OCI-LY3 (cell line): ENCODE measurements around the gene USP4.
"Not testable (repeated sequence)": the region's sequence is repeated elsewhere in the genome, so short reads cannot be mapped to it uniquely, and the experiment has no call there.

Experiments used
- H2AFZ ChIP-seq: fragments of 200-600, 300-600 bp; shearing (Covaris generic); 2 replicates; pipeline ENCODE4 v1.6.0; 2014; ENCODE audit warnings: antibody characterized with exemption, low read depth, low read length
- H3K27ac ChIP-seq: fragments of 200-600, 300-600 bp; sonication (generic); 2 replicates; pipeline ENCODE4 v1.5.1; 2014; ENCODE audit warnings: mild to moderate bottlenecking, low read length, moderate library complexity, mixed read lengths
- H3K27me3 ChIP-seq: fragments of 200-600, 300-600 bp; sonication (generic); 2 replicates; pipeline ENCODE4 v1.6.1; 2014; ENCODE audit warnings: low read depth, low read length, mixed read lengths
- H3K36me3 ChIP-seq: fragments of 200-600, 300-600 bp; sonication (generic); replicated peaks from 2 replicates; pipeline ENCODE3; 2014; ENCODE audit warnings: low read depth, low read length, mixed read lengths
- H3K4me1 ChIP-seq: fragments of 300-600, 200-600 bp; sonication (generic); 2 replicates; pipeline ENCODE4 v1.6.1; 2014; ENCODE audit warnings: low read length, mixed read lengths
- H3K4me2 ChIP-seq: fragments of 200-600, 300-600 bp; sonication (generic); 2 replicates; pipeline ENCODE4 v1.6.1; 2014; ENCODE audit warnings: low read length, mixed read lengths
- H3K4me3 ChIP-seq: fragments of 300-600, 200-600 bp; sonication (generic); 2 replicates; pipeline ENCODE4 v1.5.1; 2014; ENCODE audit warnings: antibody characterized with exemption, mild to moderate bottlenecking, low read length, moderate library complexity
- H3K79me2 ChIP-seq: fragments of 300-600, 200-600 bp; shearing (Covaris generic); 2 replicates; pipeline ENCODE4 v1.6.1; 2014; ENCODE audit warnings: mild to moderate bottlenecking, low read length, mixed read lengths
- H3K9ac ChIP-seq: fragments of 300-600, 200-600 bp; shearing (Covaris generic); 2 replicates; pipeline ENCODE4 v1.6.0; 2014; ENCODE audit warnings: mild to moderate bottlenecking, low read length, moderate library complexity
- H3K9me3 ChIP-seq: fragments of 200-600, 300-600 bp; shearing (Covaris generic); 2 replicates; pipeline ENCODE4 v1.6.1; 2014; ENCODE audit warnings: low read length, mixed read lengths; ENCODE audit not compliant: insufficient read depth
- H4K20me1 ChIP-seq: fragments of 200-600, 300-600 bp; sonication (generic); 2 replicates; pipeline ENCODE4 v1.6.1; 2016; ENCODE audit warnings: low read length, mixed read lengths; ENCODE audit not compliant: insufficient read depth
- EZH2phosphoT487 ChIP-seq: fragments of 200-600 bp; shearing (Covaris generic); IDR thresholded peaks from 2 replicates; pipeline ENCODE4 v1.6.1; 2018; ENCODE audit warnings: antibody characterized with exemption, mixed run types, low read depth
- TF ChIP-seq, protein P1 (sequence below): fragments of 200-600, 300-600 bp; sonication (generic); IDR thresholded peaks from 2 replicates; pipeline ENCODE4 v1.5.1; 2014; ENCODE audit warnings: antibody characterized with exemption, low read length, low read depth

The USP4 gene

DNA sequence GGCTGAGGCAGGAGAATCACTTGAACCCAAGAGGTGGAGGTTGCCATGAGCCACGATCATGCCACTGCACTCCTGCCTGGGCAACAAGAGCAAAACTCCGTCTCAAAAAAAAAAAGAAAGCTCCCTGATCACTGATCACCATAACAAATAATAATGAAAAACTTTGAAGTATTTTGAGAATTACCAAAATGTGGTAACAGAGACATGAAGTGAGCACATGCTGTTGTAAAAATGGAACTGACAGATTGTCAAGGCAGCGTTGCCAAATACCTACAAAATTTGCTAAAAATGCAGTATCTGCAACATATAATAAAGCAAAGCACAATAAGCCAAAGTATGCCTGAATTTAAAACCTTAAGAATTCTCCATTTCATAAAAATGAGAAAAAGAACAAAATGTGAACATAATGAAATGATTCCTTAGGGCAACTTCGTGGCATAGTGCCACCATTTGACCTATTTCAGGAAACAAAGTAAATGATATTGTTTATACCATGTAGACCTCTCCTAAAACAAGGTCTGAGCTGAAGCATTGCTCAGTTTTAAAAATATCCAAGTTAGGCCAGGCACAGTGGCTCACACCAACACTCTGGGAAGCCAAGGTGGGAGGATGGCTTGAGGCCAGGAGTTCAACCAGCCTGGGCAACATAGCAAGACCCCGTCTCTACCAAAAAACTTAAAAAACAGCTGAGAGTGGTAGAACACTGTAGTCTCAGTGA, 5.8 kb downstream of the USP4 start:
- H3K27me3 ChIP-seq: no peaks in the 10 kb centered on the region
- H2AFZ ChIP-seq: no peak overlapping the region
- H3K4me1 ChIP-seq: peaks cover 2% of the 10 kb centered on the region
- H3K9ac ChIP-seq: no peak overlapping the region
- no peak overlapping the region for H3K4me3 ChIP-seq
- no peaks in the 10 kb centered on the region for H4K20me1 ChIP-seq
- H3K36me3 ChIP-seq: peaks cover 38% of the 10 kb centered on the region
- no peak overlapping the region for H3K4me2 ChIP-seq
- H3K27ac ChIP-seq: no peak overlapping the region
- TF ChIP-seq, protein P1, sequence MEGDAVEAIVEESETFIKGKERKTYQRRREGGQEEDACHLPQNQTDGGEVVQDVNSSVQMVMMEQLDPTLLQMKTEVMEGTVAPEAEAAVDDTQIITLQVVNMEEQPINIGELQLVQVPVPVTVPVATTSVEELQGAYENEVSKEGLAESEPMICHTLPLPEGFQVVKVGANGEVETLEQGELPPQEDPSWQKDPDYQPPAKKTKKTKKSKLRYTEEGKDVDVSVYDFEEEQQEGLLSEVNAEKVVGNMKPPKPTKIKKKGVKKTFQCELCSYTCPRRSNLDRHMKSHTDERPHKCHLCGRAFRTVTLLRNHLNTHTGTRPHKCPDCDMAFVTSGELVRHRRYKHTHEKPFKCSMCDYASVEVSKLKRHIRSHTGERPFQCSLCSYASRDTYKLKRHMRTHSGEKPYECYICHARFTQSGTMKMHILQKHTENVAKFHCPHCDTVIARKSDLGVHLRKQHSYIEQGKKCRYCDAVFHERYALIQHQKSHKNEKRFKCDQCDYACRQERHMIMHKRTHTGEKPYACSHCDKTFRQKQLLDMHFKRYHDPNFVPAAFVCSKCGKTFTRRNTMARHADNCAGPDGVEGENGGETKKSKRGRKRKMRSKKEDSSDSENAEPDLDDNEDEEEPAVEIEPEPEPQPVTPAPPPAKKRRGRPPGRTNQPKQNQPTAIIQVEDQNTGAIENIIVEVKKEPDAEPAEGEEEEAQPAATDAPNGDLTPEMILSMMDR: no peak
- no peak for TF ChIP-seq EZH2phosphoT487
- H3K9me3 ChIP-seq: no peaks in the 10 kb centered on the region
- peaks cover 40% of the 10 kb centered on the region for H3K79me2 ChIP-seq

DNA sequence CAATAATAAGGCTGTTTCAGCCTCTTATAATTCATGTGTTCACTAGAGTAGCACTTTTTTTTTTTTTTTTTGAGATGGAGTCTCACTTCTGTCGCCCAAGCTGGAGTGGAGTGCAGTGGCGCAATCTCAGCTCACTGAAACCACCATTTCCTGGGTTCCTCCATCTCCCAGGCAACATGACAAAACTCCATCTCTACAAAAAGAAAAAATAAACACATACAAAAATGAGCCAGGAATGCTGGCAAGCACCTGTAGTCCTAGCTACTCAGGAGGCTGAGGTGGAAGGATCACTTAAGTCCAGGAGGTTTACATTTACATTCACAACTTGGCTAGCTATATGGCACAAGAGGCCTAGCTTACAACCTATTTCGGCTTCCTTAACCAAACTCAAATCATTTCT, 6.8 kb downstream of the USP4 start:
- Histone ChIP-seq H3K79me2 (peaks cover 30% of the 10 kb centered on the region), H3K4me2 (no peak overlapping the region), H2AFZ (no peak overlapping the region), H3K9me3 (no peaks in the 10 kb centered on the region), H3K36me3 (peaks cover 38% of the 10 kb centered on the region), H3K9ac (no peak overlapping the region), H3K4me1 (no peaks in the 10 kb centered on the region), H3K27me3 (no peaks in the 10 kb centered on the region), H3K4me3 (no peak overlapping the region), H4K20me1 (no peaks in the 10 kb centered on the region), H3K27ac (no peak overlapping the region)
- TF ChIP-seq, protein P1: no peak
- TF ChIP-seq EZH2phosphoT487: no peak

DNA sequence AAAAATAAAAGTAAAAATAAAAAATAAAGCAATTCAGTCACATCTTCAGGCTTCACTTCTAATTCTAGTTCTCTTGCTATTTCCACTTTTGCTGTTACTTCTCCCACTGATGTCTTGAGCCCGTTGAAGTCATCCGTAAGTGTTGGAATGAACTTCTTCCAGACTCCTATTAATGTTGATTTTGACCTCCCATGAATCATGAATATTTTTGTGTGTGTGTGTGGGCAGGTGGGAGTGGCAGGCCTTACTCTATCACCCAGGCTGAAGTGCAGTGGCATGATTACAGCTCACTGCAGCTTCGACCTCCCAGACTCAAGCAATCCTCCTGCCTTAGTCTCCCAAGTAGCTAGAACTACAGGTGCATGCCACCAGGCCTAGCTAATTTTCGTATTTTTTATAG, 10.7 kb downstream of the USP4 start:
- Histone ChIP-seq H3K27me3 (no peaks in the 10 kb centered on the region), H4K20me1 (no peaks in the 10 kb centered on the region), H3K36me3 (peaks cover 49% of the 10 kb centered on the region), H3K4me3 (no peak overlapping the region), H3K9ac (no peak overlapping the region), H3K9me3 (no peaks in the 10 kb centered on the region), H3K4me1 (no peaks in the 10 kb centered on the region), H2AFZ (no peak overlapping the region), H3K79me2 (0 out of 2 replicates have a peak, but pooled peaks cover 4% of the 10 kb centered on the region), H3K27ac (no peak overlapping the region), H3K4me2 (no peak overlapping the region)
- TF ChIP-seq EZH2phosphoT487: no peak
- TF ChIP-seq, protein P1: no peak

DNA sequence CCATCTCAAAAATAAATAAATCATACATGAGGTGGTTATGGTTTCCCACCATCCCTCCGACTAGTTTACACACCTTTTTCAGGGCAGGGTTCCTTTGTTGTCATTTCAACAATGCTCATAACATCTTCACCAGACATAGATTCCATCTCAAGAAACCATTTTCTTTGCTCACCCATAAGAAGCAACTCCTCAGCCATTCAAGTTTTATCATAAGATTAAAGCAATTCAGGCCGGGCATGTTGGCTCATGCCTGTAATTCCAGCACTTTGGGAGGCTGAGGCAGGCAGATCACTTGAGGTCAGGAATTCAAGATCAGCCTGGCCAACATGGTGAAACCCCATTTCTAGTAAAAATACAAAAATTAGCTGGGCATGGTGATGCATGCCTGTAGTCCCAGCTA, 11.5 kb downstream of the USP4 start:
- not testable (repeated sequence) for H3K4me1 ChIP-seq, H3K9me3 ChIP-seq, H3K4me2 ChIP-seq, H3K9ac ChIP-seq, H3K27ac ChIP-seq, H3K27me3 ChIP-seq, H2AFZ ChIP-seq, H4K20me1 ChIP-seq, H3K4me3 ChIP-seq, H3K79me2 ChIP-seq
- H3K36me3 ChIP-seq: peaks cover 48% of the 10 kb centered on the region
